Measurements from ENCODE around the gene PDGFC. TPM values are rescaled to one million over a fixed set of nuclear protein-coding genes. Genes with fewer than 3 reads are reported as not detected.

The PDGFC gene
- total and polyA plus RNA-seq, 2 of the 13 experiments (the other 11 are each of a cell fraction or from before 2014, with no cell fraction given): 4.6 to 9.1 TPM

- intact Hi-C loops (cut with micrococcal nuclease; ENCODE audit: unreplicated experiment): no loop called here
- no peak overlapping the region for H3K27ac ChIP-seq (ENCODE audit: extremely low read length, insufficient read depth, low read length)
- no peaks in the 10 kb centered on the region for H4K20me1 ChIP-seq (ENCODE audit: insufficient read depth, low read length)
- peaks cover 30% of the 10 kb centered on the region for H3K4me1 ChIP-seq (ENCODE audit: insufficient read depth, low read length)
- no peak for DNase-seq (ENCODE audit: low spot score)
- H3K9me3 ChIP-seq (ENCODE audit: low read length): no peaks in the 10 kb centered on the region
- BruUV-seq (replicated peaks): no TSS peak
- no peaks in the 10 kb centered on the region for H3K36me3 ChIP-seq (replicated peaks in 1 of 2; ENCODE audit: control insufficient read depth in 1 of 2, insufficient read depth in 2 of 2, low read length in 2 of 2)
- no peak for FAIRE-seq
- H3K27me3 ChIP-seq (ENCODE audit: control insufficient read depth in 1 of 2, insufficient read depth in 2 of 2, low read length in 2 of 2): no peaks in the 10 kb centered on the region
- ChIA-PET POLR2A (no interaction called here), CTCF (ENCODE audit: low intra/inter-chr PET ratio, low total read pairs) (no interaction called here)
- no peak overlapping the region for H3K4me3 ChIP-seq (replicated peaks in 1 of 3; ENCODE audit: insufficient read depth in 1 of 3, low read depth in 2 of 3, low read length in 3 of 3)
- H2AFZ ChIP-seq (ENCODE audit: low read length): no peak overlapping the region
- in situ Hi-C loops (cut with HindIII; ENCODE audit: extremely low pct_ligation_motif_present, low pct_unique_long_range_greater_than_20kb): loop anchor here (25.0 kb wide), 1 partner anchor 1080 kb away; no protein-coding TSS in a partner anchor
- no peak for TF ChIP-seq SYNCRIP (IDR thresholded peaks at IDR 0.05; ENCODE audit: insufficient read depth, low read depth, low read length)
- WGBS (ENCODE audit: low lambda C conversion rate): 91% methylated on average over 6 of the region's 6 CpGs
- H3K79me2 ChIP-seq (ENCODE audit: insufficient read depth, low read length): peaks cover 1% of the 10 kb centered on the region
- no peak overlapping the region for H3K9ac ChIP-seq (ENCODE audit: insufficient read depth, low read depth, low read length)
- ATAC-seq: no peak
- H3K4me2 ChIP-seq (ENCODE audit: low read depth, low read length): no peak overlapping the region
Measured at GRCh38 chr4:156956826-156957368, 14.7 kb downstream of the PDGFC start.

- 93% methylated on average over 2 of the region's 2 CpGs for WGBS (ENCODE audit: low lambda C conversion rate)
- no peak overlapping the region for H3K27ac ChIP-seq (ENCODE audit: extremely low read length, insufficient read depth, low read length)
- intact Hi-C loops (cut with micrococcal nuclease; ENCODE audit: unreplicated experiment) (no loop called here), in situ Hi-C loops (cut with HindIII; ENCODE audit: extremely low pct_ligation_motif_present, low pct_unique_long_range_greater_than_20kb) (loop anchor here (25.0 kb wide), 1 partner anchor 1081 kb away; no protein-coding TSS in a partner anchor)
- no peaks in the 10 kb centered on the region for H3K36me3 ChIP-seq (replicated peaks in 1 of 2; ENCODE audit: control insufficient read depth in 1 of 2, insufficient read depth in 2 of 2, low read length in 2 of 2)
- no peak overlapping the region for H2AFZ ChIP-seq (ENCODE audit: low read length)
- peaks cover 26% of the 10 kb centered on the region; the same call in 1 of the 2 replicates for H3K4me1 ChIP-seq (ENCODE audit: insufficient read depth, low read length)
- no peak overlapping the region for H3K4me3 ChIP-seq (replicated peaks in 1 of 3; ENCODE audit: insufficient read depth in 1 of 3, low read depth in 2 of 3, low read length in 3 of 3)
- POLR2A ChIA-PET: no interaction called here
- H3K27me3 ChIP-seq (ENCODE audit: control insufficient read depth in 1 of 2, insufficient read depth in 2 of 2, low read length in 2 of 2): no peaks in the 10 kb centered on the region
- no peak overlapping the region for H3K9ac ChIP-seq (ENCODE audit: insufficient read depth, low read depth, low read length)
- no peaks in the 10 kb centered on the region for H3K79me2 ChIP-seq (ENCODE audit: insufficient read depth, low read length)
- ATAC-seq (no peak), FAIRE-seq (no peak), DNase-seq (ENCODE audit: low spot score) (no peak)
- BruUV-seq (replicated peaks): no TSS peak
- H4K20me1 ChIP-seq (ENCODE audit: insufficient read depth, low read length): no peaks in the 10 kb centered on the region
- no peak for TF ChIP-seq ZNF253 (CRISPR knock-in tag; IDR thresholded peaks at IDR 0.05; ENCODE audit: borderline replicate concordance)
- no peak for TF ChIP-seq MLX (CRISPR knock-in tag; IDR thresholded peaks at IDR 0.05)
- TF ChIP-seq ADNP (CRISPR knock-in tag; IDR thresholded peaks at IDR 0.05): no peak
- no peak for TF ChIP-seq ZNF292 (CRISPR knock-in tag; IDR thresholded peaks at IDR 0.05; ENCODE audit: borderline replicate concordance, low read depth)
- TF ChIP-seq TBL1XR1 (IDR thresholded peaks at IDR 0.05; ENCODE audit: borderline replicate concordance, low read length, partially characterized antibody): no peak
- TF ChIP-seq ZSCAN12 (CRISPR knock-in tag; IDR thresholded peaks at IDR 0.05): no peak
- TF ChIP-seq NFIC (IDR thresholded peaks at IDR 0.05; ENCODE audit: low read length): no peak
- no peak for TF ChIP-seq TCF7 (IDR thresholded peaks at IDR 0.05; ENCODE audit: low read depth)
- no peak for TF ChIP-seq SIX1 (CRISPR knock-in tag; IDR thresholded peaks at IDR 0.05; ENCODE audit: borderline replicate concordance)
- TF ChIP-seq CHCHD3 (CRISPR knock-in tag; IDR thresholded peaks at IDR 0.05): no peak
- no peak for TF ChIP-seq POLR2G (IDR thresholded peaks at IDR 0.05; ENCODE audit: low read depth, low read length)
- no peak for TF ChIP-seq ZNF441 (CRISPR knock-in tag; IDR thresholded peaks at IDR 0.05; ENCODE audit: borderline replicate concordance)
- no peak overlapping the region for H3K4me2 ChIP-seq (ENCODE audit: low read depth, low read length)
- CTCF ChIA-PET (ENCODE audit: low intra/inter-chr PET ratio, low total read pairs): no interaction called here
- no peaks in the 10 kb centered on the region for H3K9me3 ChIP-seq (ENCODE audit: low read length)
Measured at GRCh38 chr4:156956359-156956758, 15.2 kb downstream of the PDGFC start.

Measured in HepG2 (cell line).